GM18520 (cell line): ENCODE data around the gene CCDC85C.

Experiments
- ATAC-seq: cut with Tn5 transposase; IDR thresholded peaks from one replicate; pipeline ENCODE4 v1.9.1; 2021; ENCODE audit not compliant: unreplicated experiment

Gene CCDC85C

DNA sequence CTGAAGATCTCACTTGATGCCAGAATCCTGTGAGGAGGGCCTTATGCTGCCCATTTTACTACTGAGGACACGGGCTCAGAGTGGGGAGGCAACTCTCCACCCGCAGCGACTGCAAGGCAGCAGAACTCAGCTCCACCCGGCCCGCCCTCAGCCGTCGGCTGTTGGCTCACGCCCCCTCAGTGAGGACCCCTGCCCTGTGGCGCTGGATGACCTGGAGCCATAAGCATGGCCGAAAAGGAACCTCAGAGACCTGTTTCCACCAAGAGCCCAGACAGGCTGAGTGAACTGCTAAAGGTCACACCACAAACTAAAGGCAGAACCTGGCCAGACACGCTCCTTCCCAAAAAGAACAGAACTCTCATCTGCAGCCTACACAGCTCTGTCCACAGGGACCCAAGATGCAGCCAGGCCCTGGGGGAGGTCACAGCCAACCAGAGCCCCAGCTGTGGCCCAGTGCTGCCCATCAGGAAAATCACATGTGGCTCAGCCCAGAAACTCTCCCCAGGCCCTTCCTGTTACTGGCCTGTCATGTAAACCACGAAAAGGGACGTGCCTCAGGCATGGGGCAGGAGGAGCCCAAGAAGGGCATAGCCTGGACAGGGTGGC, 90.0 kb downstream of the CCDC85C start:
- no peak for ATAC-seq

DNA sequence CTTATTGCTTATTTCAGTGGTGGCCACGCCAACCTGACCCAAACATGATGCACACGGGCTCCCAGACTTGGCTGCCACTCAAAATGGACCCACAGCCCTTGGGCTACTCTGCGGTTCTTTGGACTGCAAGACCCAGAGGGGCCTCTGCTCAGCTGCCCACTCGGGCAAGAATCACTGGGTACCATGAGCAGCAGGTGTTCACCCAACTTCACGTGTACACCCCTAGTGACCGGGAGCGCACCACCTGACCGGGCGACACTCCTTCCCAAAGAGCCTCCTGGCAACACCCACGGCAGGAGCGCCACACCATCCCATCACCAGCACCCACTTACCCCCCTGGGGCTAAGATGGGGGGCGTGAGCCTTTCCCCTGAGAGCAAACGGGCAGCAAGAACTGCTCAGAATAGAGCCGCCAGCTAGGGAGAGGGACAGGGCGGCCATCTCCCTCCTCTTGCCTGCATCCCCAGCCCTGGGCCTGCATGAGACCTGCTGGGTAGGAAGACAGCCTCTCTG, 90.8 kb downstream of the CCDC85C start:
- no peak for ATAC-seq

- ATAC-seq: no peak
These were observed 91.3 kb downstream of the CCDC85C start for GRCh38 chr14:99512571-99513182.

- ATAC-seq: no peak
These were observed 91.9 kb downstream of the CCDC85C start for GRCh38 chr14:99512110-99512449.

DNA sequence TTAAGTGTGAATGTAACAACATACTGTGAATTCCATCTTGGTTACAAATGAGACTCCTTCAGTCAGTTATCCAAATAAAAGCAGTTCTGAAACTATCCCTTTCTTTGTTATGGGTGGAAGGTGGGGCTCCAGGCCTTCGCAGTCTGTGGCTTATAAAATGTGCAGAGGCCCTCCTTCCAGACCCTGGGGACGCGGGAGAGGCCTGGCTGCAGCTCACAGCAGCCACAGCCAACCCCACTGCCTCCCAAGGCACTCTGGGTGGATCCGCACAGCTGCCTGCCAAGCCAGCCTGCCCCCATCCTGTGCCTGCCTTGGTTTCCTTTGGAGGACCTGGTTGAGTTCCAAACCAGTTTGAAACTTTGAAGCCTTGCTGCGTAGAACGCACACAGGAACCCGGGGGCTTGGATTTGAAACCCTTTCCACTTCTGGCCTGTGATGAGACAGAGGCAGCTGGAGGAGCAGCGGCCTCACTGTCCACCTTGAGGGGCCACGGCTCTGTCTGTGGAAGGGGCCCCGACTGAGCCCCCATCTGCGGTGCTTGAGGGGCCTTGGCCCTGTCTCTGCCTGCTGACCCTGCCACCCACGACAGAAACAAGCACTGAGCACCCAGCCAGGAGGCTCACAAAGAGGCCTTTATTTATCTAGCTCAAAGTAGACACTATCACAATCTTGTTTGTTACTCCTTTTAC, 92.4 kb downstream of the CCDC85C start:
- no peak for ATAC-seq

DNA sequence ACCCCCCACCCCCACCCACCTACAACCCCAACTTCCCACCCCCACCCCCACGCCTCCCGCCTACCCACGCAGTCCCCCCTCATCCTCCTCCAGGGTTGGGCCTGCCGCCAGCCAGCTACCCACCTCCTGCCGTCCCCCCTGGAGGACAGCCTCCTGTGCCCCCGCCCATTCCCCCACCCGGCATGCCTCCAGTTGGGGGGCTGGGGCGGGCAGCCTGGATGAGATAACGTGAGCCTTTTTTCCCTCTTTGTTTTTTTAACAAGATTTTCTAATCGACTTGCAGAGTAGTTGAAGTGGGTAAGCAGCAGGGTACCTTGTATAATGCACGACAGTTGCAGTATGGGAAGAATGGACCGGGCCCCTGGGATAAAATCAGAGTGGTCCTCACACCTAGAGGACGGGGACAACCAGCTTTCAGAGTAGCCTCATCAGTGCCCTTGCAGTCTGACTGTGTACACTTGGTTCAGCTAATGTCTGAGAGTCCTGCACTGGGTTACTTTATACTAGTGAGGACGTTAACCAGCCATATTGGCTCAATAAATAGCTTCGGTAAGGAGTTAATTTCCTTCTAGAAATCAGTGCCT, 93.4 kb downstream of the CCDC85C start:
- no peak for ATAC-seq

DNA sequence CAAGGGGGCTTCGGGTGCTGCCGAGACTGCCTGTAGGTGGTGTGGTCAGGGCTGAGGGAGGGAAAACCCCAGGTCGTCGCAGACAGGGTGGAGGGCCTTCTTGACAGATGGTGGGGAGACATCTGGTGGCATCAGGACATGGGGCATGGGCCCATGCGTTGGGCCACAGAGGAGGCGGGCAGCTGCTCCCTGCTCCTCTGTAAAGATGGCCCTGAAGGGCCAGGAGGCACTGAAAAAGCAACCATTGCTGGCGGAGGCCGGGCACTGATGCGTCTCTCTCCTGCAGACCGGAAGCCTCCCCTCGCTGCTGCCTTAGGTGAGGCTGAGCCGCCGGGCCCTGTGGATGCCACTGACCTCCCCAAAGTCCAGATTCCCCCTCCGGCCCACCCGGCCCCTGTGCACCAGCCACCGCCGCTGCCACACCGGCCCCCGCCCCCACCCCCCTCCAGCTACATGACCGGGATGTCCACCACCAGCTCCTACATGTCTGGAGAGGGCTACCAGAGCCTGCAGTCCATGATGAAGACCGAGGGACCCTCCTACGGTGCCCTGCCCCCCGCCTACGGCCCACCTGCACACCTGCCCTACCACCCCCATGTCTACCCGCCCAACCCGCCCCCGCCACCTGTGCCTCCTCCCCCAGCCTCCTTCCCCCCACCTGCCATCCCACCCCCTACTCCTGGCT, 94.0 kb downstream of the CCDC85C start:
- ATAC-seq: no peak

GRCh38 chr14:99508896-99509629, 94.9 kb downstream of the CCDC85C start:
- no peak for ATAC-seq

- no peak for ATAC-seq
These were observed 96.0 kb downstream of the CCDC85C start for GRCh38 chr14:99507860-99508640.

- ATAC-seq: no peak
These were observed 97.7 kb downstream of the CCDC85C start for GRCh38 chr14:99506276-99506675.

- no peak for ATAC-seq
These were observed 98.9 kb downstream of the CCDC85C start for GRCh38 chr14:99505089-99505488.

DNA sequence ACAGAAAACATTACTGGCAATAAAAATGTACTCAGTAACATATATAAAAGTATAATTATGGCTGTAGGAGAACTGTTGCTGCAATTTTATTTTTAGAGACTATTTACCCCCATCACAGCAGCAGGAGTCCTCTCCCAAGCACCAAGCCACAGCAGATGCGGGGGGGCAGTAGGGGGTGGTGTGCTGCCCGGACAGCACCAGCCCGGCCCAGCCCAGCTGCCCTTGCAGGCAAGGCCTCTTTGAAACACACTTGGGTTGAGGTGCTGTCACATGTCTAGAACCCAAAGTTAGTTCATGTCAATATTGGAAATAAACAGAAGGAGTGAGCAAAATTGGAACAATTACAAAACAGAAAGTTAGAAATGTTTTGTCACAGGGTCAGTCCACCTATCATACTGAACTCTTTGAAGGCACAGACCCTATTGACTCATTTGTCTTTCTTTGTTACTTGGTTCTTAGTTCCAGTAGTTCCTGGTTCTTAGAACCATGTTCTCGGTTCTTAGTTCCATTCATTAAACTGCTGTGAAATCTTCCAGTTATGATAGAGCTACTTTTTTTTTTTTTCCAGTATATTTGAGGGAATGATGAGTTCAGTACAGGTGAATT, 100.1 kb downstream of the CCDC85C start:
- ATAC-seq: no peak

DNA sequence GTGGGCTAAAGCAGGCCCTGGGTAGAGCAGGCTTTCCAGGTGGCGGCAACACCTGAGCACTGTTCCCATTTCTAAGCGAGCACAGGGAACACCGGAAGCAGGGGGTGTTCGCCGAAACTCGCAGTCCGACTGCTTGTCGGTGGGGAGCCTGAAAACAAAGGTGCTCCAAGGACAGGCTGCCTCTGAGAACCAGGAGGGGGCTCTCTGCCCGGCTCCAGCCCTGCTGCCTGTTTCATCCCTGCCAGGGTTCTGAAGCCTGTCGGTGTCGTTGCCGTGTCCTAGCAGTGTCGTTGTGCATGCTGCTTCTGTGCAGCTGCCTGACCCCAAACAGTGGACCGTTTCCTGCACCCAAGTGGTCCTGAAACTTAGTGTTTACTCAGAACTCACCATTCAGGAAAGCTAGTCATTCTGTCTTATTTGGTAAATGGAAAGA, 101.0 kb downstream of the CCDC85C start:
- no peak for ATAC-seq

DNA sequence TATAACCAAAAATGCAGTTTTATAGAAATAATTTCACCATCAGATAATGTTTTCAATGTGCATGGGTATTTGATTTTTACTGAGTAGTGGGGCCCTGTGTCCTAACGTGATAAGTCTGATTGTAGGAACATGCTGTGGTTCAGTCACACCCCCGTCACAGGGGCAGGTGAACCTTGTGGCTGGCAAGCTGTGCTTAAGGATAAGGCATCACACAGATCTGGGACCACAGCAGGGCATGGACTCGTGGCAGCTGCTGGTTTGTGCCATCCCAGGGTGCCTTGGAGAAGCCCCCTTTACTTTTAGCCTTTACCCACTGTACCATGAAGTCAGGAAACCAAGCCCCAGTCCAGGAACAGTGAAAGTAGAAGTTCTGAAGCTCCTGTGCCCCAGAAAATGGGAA, 106.1 kb downstream of the CCDC85C start:
- no peak for ATAC-seq

- ATAC-seq: no peak
These were observed 106.7 kb downstream of the CCDC85C start for GRCh38 chr14:99497341-99497740.

DNA sequence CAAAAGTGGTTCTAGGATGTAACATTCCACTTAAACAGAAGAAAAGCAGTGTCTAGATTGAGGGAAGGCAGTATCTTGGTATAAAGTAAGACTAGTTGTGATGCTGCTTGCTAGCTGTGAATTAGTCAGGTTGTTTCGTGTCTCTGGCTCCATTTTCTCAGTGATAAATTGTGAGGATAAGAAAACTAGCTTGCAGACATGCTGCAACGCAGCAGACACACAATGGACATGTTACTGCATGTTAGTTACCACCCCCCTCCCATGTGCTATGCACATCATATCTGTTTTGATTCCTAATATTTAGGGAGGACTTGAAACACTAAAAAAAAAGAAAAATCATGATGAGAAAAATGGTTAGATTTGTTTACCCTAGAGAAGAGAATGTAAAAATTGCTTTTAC, 119.9 kb downstream of the CCDC85C start:
- ATAC-seq: no peak

GRCh38 chr14:99481745-99482099, 122.3 kb downstream of the CCDC85C start:
- ATAC-seq: no peak

GRCh38 chr14:99480917-99481744, 122.9 kb downstream of the CCDC85C start, which contains the start of gene CCNK:
Gene CCNK, plus strand, starts transcription at chr14:99481409. Its CDS starts 11,269 bp downstream, at chr14:99492678.
- peak; percentile 85 for ATAC-seq
